Dedifferentiated amniotic fluid mesenchymal stem cell (primary cell): Measurements from ENCODE around the gene KCNH1.
A peak's percentile ranks its signal among the peaks of the same experiment; 100 is the strongest.

Experiments used
- DNase-seq: peaks from one replicate; pipeline ENCODE4 v3.0.0-alpha.2; 2016; ENCODE audit errors: extremely low spot score

Gene KCNH1

GRCh38 chr1:210647406-210648333 is 486.3 kb downstream of the KCNH1 start:
- peak; percentile 34 for DNase-seq

- no peak for DNase-seq
Observed at GRCh38 chr1:210646258-210646616, 487.7 kb downstream of the KCNH1 start.

- no peak for DNase-seq
Observed at GRCh38 chr1:210645582-210646257, 488.2 kb downstream of the KCNH1 start.

GRCh38 chr1:210641582-210641981 is 492.4 kb downstream of the KCNH1 start:
- DNase-seq = no peak

- no peak for DNase-seq
Observed at GRCh38 chr1:210635108-210635507, 498.8 kb downstream of the KCNH1 start.

- DNase-seq = no peak
Observed at GRCh38 chr1:210633636-210634035, 500.3 kb downstream of the KCNH1 start.

GRCh38 chr1:210633140-210633539 is 500.8 kb downstream of the KCNH1 start:
- DNase-seq = no peak

GRCh38 chr1:210631399-210631798 is 502.5 kb downstream of the KCNH1 start:
- DNase-seq = no peak

- DNase-seq = no peak
Observed at GRCh38 chr1:210629276-210629675, 504.7 kb downstream of the KCNH1 start.

GRCh38 chr1:210627755-210628154 is 506.2 kb downstream of the KCNH1 start:
- no peak for DNase-seq
